Thyroid gland (tissue), 4 donors: Measurements from ENCODE around the gene PRR14. TPM values are rescaled to one million over a fixed set of nuclear protein-coding genes. Genes with fewer than 3 reads are reported as not detected.

Experiments
- DNase-seq, 2 donors: peaks; one replicate each; pipeline ENCODE4 v3.0.0-alpha.2; 2019
- H3K27ac ChIP-seq, 3 donors: fragments of 200-600 bp; sonication (generic); 1 replicate in 2 of 3; 2 replicates in 1 of 3; pipeline ENCODE4 v1.5.1; 2016 to 2019; ENCODE audit warnings: mild to moderate bottlenecking in 1 of 3, moderate library complexity in 1 of 3
- H3K27me3 ChIP-seq: fragments of 200-600 bp; sonication (generic); one replicate; pipeline ENCODE4 v1.5.1; 2019
- H3K36me3 ChIP-seq, 2 donors: fragments of 200-600 bp; sonication (generic); one replicate each; pipeline ENCODE4 v1.5.1; 2016 to 2019
- H3K4me1 ChIP-seq, 2 donors: fragments of 200-600 bp; sonication (generic); one replicate each; pipeline ENCODE4 v1.5.1; 2017 to 2019
- H3K4me3 ChIP-seq, 3 donors: fragments of 200-600 bp; sonication (generic); replicated peaks in 1 of 3; 1 replicate in 2 of 3; 2 replicates in 1 of 3; pipeline ENCODE4 v1.5.1; 2016; ENCODE audit warnings: mild to moderate bottlenecking in 1 of 3
- H3K9me3 ChIP-seq: fragments of 200-600 bp; sonication (generic); one replicate; pipeline ENCODE4 v1.5.1; 2017
- CTCF ChIP-seq, 6 experiments: fragments of 200-600 bp in 3 of 6; fragments of 450-650 bp in 3 of 6; sonication (generic) in 3 of 6; IDR thresholded peaks; one replicate each; pipeline ENCODE4 v1.5.1; 2016 to 2019; ENCODE audit warnings: antibody characterized with exemption in 6 of 6, mild to moderate bottlenecking in 2 of 6, inconsistent platforms in 1 of 6, moderate library complexity in 1 of 6
- POLR2A ChIP-seq, 2 donors: fragments of 450-650 bp; IDR thresholded peaks; one replicate each; pipeline ENCODE4 v1.6.1; 2017; ENCODE audit warnings: antibody characterized with exemption in 2 of 2, mild to moderate bottlenecking in 2 of 2, moderate library complexity in 1 of 2
- WGBS, 2 donors: methylation state at CpG; one replicate each; pipeline ENCODE4 v1.1.5; 2017; 5-methylcytosine and 5-hydroxymethylcytosine counted together
- intact Hi-C: fragments of 100-400 bp; cut with DNase I; formaldehyde crosslinking; loops from one replicate; pipeline ENCODE4 v1.15.1; 2023
- total RNA-seq, 4 donors: library from RNA; depleted of rRNA; stranded (reverse); fragments of >200 nt; gene quantifications; one replicate each; pipeline ENCODE4 v1.2.3, GENCODE V29; 2016

The PRR14 gene
- total RNA-seq, 4 donors from 2014 or later = 26.5 to 44.7 (median 34.7) TPM

DNA sequence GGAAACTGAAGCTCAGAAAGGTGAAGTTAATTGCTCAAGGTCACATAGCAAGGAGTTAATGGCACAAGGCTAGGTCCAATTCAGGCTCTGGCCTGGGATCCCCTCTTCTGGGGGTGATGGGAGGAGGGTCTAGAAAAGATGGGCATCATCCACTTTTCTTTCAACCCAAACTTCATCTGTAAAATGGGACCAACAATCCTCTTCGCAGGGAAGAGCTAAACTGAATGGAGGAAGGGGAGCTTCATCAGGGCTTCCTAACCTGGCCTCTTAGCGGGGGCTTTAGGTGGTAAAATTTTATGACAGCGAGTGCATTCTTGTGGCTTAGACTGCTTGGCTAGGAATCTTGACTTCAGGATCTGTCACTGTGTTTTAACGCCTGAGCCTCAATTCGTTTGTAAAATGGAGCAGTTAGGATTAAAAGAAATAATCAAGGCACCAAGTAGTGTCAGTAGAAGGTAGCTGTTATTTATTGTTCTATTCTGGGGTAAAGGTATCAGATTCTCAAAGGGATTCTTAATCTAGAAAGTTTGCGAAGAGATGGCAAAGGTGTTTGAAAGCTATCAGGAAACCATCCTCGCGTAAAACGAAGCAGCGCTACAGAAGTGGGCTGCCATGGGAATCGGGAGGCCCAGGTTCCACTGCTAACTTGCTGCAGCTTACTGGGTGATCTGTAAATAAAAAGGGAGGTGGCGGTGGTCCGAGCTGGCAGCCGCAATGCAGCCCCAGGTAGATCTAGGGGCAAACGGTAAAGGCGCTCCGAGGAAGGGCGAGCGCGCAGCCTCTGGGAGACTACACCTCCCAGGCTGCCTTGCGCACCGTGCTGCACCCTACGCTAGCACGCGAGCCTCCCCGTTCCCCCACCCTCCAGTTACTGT, 46.7 kb downstream of the PRR14 start:
- Histone ChIP-seq H3K27me3 (no peaks in the 10 kb centered on the region), H3K4me3 (peak overlapping the region in 2 of 3 donors; percentile 100), H3K9me3 (no peaks in the 10 kb centered on the region), H3K27ac (peak overlapping the region; percentile 99), H3K4me1 (peaks cover 17 to 20% of the 10 kb centered on the region in 2 donors), H3K36me3 (peaks cover 8 to 19% of the 10 kb centered on the region in 2 donors)
- DNase-seq = no peak
- TF ChIP-seq CTCF (IDR thresholded peaks at IDR 0.05) = no peak
- TF ChIP-seq POLR2A (IDR thresholded peaks at IDR 0.05) = no peak
- WGBS, 2 donors = 18 to 23% methylated on average over 14 to 15 of the region's 26 CpGs
- intact Hi-C loops = loop anchor here (5.0 kb wide), 2 partner anchors 35 to 115 kb away; no protein-coding TSS in a partner anchor

- peaks cover 17 to 20% of the 10 kb centered on the region in 2 donors for H3K4me1 ChIP-seq
- DNase-seq = peak; percentile 98 to 99
- intact Hi-C loops = loop anchor here (5.0 kb wide), 2 partner anchors 36 to 116 kb away; no protein-coding TSS in a partner anchor
- H3K4me3 ChIP-seq = peak overlapping the region; percentile 100
- peak overlapping the region; percentile 99 for H3K27ac ChIP-seq
- H3K36me3 ChIP-seq = peaks cover 15 to 27% of the 10 kb centered on the region in 2 donors
- no peaks in the 10 kb centered on the region for H3K27me3 ChIP-seq
- H3K9me3 ChIP-seq = no peaks in the 10 kb centered on the region
- WGBS, 2 donors = 0% methylated on average over 3 to 11 of the region's 76 CpGs
- no peak for TF ChIP-seq CTCF (IDR thresholded peaks at IDR 0.05)
- peak in 1 of 2 donors; percentile 88 for TF ChIP-seq POLR2A (IDR thresholded peaks at IDR 0.05)
These were observed 47.5 kb downstream of the PRR14 start for GRCh38 chr16:30698139-30698815.

GRCh38 chr16:30698816-30699614, 48.3 kb downstream of the PRR14 start, which contains the start of gene SRCAP:
Gene SRCAP (plus strand): TSS chr16:30699171. CDS start chr16:30700825, 1,654 bp downstream.
- peak in 1 of 2 donors; percentile 65 for TF ChIP-seq POLR2A (IDR thresholded peaks at IDR 0.05)
- no peak for TF ChIP-seq CTCF (IDR thresholded peaks at IDR 0.05)
- no peaks in the 10 kb centered on the region for H3K9me3 ChIP-seq
- WGBS, 2 donors = 2% methylated on average over 16 to 29 of the region's 57 CpGs
- H3K36me3 ChIP-seq = peaks cover 22 to 34% of the 10 kb centered on the region in 2 donors
- H3K27me3 ChIP-seq = no peaks in the 10 kb centered on the region
- intact Hi-C loops = loop anchor here (5.0 kb wide), 2 partner anchors 37 to 117 kb away; no protein-coding TSS in a partner anchor
- peaks cover 16 to 20% of the 10 kb centered on the region in 2 donors for H3K4me1 ChIP-seq
- peak within 1 kb of the TSS; percentile 100 for H3K4me3 ChIP-seq
- peak; percentile 71 to 81 for DNase-seq
- peak within 1 kb of the TSS; percentile 99 for H3K27ac ChIP-seq

- DNase-seq = no peak
- intact Hi-C loops = loop anchor here (5.0 kb wide), 2 partner anchors 37 to 117 kb away; no protein-coding TSS in a partner anchor
- peaks cover 14 to 20% of the 10 kb centered on the region in 2 donors for H3K4me1 ChIP-seq
- no peaks in the 10 kb centered on the region for H3K27me3 ChIP-seq
- H3K9me3 ChIP-seq = no peaks in the 10 kb centered on the region
- 45 to 56% methylated on average over 8 of the region's 8 CpGs for WGBS, 2 donors
- H3K36me3 ChIP-seq = peaks cover 29 to 41% of the 10 kb centered on the region in 2 donors
- H3K4me3 ChIP-seq = peak overlapping the region in 1 of 3 donors; percentile 100
- H3K27ac ChIP-seq = peak overlapping the region in 2 of 3 donors; percentile 99
- TF ChIP-seq CTCF (IDR thresholded peaks at IDR 0.05) = no peak
- no peak for TF ChIP-seq POLR2A (IDR thresholded peaks at IDR 0.05)
These were observed 48.9 kb downstream of the PRR14 start for GRCh38 chr16:30699615-30700099.
